ENCODE measurements around the gene ATOX1.
"Not testable (repeated sequence)": the region's sequence is repeated elsewhere in the genome, so short reads cannot be mapped to it uniquely, and the experiment has no call there.

GRCh38 chr5:151783664-151784063 lies 25.2 kb upstream of the ATOX1 start:
- not testable (repeated sequence) for TF ChIP-seq CTCF, POLR2A, EP300 (IDR thresholded peaks at IDR 0.05)
